BE2C (cell line): Measurements from ENCODE around the gene FOXL3.
A peak's percentile ranks its signal among the peaks of the same experiment; 100 is the strongest.
"Not testable (repeated sequence)": the region's sequence is repeated elsewhere in the genome, so short reads cannot be mapped to it uniquely, and the experiment has no call there.

ENCODE experiments used
- DNase-seq: peaks from one replicate; pipeline ENCODE4 v3.0.0-alpha.2; 2020
- H3K27me3 ChIP-seq: fragments of 250-450 bp; sonication (Bioruptor Pico); 2 replicates; pipeline ENCODE4 v1.5.1; 2020; ENCODE audit warnings: mild to moderate bottlenecking
- H3K36me3 ChIP-seq: fragments of 250-450 bp; sonication (Bioruptor Pico); 2 replicates; pipeline ENCODE4 v1.5.1; 2020; ENCODE audit warnings: mild to moderate bottlenecking
- H3K4me1 ChIP-seq: fragments of 250-450 bp; sonication (Bioruptor Pico); 2 replicates; pipeline ENCODE4 v1.5.1; 2020
- H3K4me3 ChIP-seq: 2 replicates; pipeline ENCODE4 v1.5.1; 2011; ENCODE audit warnings: low read depth, low read length
- H3K9me3 ChIP-seq: fragments of 250-450 bp; sonication (Bioruptor Pico); 2 replicates; pipeline ENCODE4 v1.5.1; 2020
- TF ChIP-seq, protein P1 (sequence below): IDR thresholded peaks from 2 replicates; pipeline ENCODE4 v1.5.1; 2012; ENCODE audit warnings: mild to moderate bottlenecking, low read depth, low read length

The FOXL3 gene

DNA sequence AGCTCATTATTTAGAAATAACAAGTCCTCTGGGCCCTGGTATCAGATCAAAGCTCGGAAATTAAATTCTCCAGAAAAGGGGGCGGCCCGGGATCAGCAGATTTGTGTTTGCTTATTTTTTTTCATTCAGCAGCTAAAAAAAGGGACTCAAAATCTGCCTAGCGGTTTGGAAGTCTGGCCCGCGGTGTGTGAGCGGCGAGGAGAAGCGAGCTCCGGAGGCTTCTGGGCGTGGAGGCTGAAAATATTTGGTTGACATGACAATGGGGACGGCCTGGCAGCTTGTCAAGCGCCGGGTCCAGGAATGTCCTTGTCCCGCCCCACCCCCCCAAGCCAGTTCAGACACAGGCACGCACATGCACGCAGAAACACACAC, 43.4 kb downstream of the FOXL3 start:
- H3K27me3 ChIP-seq: no peaks in the 10 kb centered on the region
- TF ChIP-seq, protein P1, sequence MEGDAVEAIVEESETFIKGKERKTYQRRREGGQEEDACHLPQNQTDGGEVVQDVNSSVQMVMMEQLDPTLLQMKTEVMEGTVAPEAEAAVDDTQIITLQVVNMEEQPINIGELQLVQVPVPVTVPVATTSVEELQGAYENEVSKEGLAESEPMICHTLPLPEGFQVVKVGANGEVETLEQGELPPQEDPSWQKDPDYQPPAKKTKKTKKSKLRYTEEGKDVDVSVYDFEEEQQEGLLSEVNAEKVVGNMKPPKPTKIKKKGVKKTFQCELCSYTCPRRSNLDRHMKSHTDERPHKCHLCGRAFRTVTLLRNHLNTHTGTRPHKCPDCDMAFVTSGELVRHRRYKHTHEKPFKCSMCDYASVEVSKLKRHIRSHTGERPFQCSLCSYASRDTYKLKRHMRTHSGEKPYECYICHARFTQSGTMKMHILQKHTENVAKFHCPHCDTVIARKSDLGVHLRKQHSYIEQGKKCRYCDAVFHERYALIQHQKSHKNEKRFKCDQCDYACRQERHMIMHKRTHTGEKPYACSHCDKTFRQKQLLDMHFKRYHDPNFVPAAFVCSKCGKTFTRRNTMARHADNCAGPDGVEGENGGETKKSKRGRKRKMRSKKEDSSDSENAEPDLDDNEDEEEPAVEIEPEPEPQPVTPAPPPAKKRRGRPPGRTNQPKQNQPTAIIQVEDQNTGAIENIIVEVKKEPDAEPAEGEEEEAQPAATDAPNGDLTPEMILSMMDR: no peak
- no peak overlapping the region for H3K4me3 ChIP-seq
- no peaks in the 10 kb centered on the region for H3K4me1 ChIP-seq
- no peaks in the 10 kb centered on the region; the same call in 1 of the 2 replicates for H3K9me3 ChIP-seq
- no peak for DNase-seq
- H3K36me3 ChIP-seq: no peaks in the 10 kb centered on the region

DNA sequence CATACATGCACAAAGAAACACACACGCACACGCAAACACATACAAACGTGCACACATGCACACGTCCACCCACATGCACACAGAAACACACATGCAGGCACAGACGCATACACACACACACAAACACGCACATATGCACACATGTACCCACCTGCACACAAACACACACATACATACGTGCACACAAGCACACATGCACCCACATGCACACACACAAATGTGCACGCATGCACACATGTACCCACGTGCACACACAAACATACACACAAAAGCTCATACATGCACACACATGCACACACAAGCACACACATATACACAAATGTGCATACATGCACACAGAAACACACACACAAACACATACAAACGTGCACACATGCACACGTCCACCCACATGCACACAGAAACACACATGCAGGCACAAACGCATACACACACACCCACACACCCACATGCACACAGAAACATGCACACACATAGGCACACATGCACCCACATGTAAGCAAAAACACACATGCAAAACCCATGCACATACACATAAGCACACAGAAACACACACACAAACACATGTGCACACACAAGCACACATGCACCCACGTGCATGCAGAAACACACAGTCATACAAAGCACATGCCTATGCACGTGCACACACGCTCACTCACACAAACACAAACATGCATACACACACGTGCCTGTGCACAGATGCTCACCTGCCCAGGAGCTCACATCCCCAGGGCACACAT, 44.8 kb downstream of the FOXL3 start:
- H3K9me3 ChIP-seq: no peaks in the 10 kb centered on the region; the same call in 1 of the 2 replicates
- peak; percentile 0 for DNase-seq
- TF ChIP-seq, protein P1: no peak

DNA sequence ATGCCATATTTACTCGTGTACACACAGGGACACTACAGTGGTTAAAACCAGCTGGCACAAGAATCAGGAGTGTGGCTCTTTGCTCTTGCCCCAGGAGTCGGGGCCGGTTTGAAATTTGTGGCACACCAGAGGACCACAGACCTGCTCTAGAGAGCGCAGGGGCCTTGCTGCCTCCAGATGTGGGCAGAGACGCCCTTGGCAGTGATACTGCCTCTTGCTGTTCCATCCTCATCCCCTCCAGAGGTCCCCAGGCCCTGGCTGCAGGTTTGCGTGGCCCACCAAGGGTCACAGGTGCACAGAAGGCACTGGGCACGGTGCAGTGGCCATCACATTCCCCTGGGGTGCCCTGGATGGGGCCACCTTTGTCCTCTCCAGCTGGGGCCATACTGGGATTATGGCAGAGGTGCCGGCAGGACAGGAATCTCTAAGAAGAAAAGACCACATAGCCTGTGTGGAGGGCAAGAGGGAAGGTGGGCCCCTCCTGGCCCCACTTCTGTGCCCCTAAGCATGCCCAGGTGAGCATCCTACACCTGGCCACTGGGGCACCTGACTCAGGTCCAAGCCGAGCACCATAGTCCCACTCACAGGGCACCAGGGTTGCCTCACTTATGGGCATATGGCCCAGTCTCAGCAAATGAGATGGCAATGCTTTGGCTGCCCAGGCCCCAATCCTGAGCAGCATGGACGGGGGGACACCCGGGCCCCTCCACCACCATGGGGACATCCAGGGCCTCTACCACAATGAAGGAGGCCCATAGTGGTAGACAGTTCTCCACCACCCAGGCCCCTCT, 45.6 kb downstream of the FOXL3 start:
- DNase-seq: peak; percentile 2
- no peak overlapping the region for H3K4me3 ChIP-seq
- H3K36me3 ChIP-seq: no peaks in the 10 kb centered on the region
- H3K4me1 ChIP-seq: no peaks in the 10 kb centered on the region
- TF ChIP-seq, protein P1: no peak
- H3K27me3 ChIP-seq: peaks cover 3% of the 10 kb centered on the region; the same call in 1 of the 2 replicates
- H3K9me3 ChIP-seq: no peaks in the 10 kb centered on the region; the same call in 1 of the 2 replicates

More for the DNA sequence above, 44.8 kb downstream of the FOXL3 start:
- Histone ChIP-seq H3K36me3 (no peaks in the 10 kb centered on the region), H3K27me3 (peaks cover 3% of the 10 kb centered on the region; the same call in 1 of the 2 replicates), H3K4me1 (no peaks in the 10 kb centered on the region), H3K4me3 (no peak overlapping the region)

DNA sequence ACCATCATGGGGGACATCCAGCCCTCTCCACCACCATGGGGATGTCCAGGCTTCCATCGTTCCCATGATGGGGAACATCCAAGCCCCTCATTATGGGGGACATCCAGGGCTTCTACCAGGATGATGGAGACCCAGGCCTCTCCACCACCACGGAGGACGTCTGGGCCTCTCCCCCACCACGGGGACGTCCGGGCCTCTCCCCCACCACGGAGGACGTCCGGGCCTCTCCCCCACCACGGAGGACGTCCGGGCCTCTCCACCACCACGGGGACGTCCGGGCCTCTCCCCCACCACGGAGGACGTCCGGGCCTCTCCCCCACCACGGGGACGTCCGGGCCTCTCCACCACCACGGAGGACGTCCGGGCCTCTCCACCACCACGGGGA, 46.2 kb downstream of the FOXL3 start:
- H3K4me1 ChIP-seq, H3K4me3 ChIP-seq, H3K27me3 ChIP-seq, H3K36me3 ChIP-seq, H3K9me3 ChIP-seq: not testable (repeated sequence)
- DNase-seq: peak; percentile 0

DNA sequence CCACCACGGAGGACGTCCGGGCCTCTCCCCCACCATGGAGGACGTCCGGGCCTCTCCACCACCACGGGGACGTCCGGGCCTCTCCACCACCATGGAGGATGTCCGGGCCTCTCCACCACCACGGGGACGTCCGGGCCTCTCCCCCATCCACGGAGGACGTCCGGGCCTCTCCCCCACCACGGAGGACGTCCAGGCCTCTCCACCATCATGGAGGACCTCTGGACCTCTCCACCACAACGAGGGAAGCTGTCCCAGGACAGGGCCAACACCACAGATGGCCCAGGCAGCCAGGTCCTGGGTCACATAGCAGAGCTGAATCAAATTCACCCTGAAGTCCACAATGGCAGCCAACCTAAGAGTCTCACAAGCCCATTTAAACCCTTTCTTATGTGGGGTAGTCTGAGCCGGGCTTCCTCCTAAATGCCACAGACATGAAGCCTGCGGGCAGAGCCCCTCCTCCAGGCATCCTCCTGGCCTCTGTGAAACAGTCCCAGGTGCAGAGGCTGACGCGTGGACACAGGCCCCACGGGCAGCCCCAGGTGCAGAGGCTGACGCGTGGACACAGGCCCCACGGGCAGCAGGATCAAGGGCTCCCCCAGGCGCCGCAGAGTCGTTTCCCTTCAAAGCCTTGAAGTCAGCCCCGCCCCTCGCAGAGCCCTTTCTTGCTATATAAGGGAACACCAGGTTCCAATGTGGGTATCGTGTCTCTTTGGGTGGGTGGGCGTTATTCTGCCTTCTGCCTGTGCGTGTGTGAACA, 47.0 kb downstream of the FOXL3 start:
- Histone ChIP-seq H3K27me3 (peaks cover 3% of the 10 kb centered on the region; the same call in 1 of the 2 replicates), H3K4me3 (no peak overlapping the region), H3K9me3 (no peaks in the 10 kb centered on the region; the same call in 1 of the 2 replicates), H3K36me3 (no peaks in the 10 kb centered on the region), H3K4me1 (no peaks in the 10 kb centered on the region)
- peak; percentile 2 for DNase-seq
- TF ChIP-seq, protein P1: no peak

DNA sequence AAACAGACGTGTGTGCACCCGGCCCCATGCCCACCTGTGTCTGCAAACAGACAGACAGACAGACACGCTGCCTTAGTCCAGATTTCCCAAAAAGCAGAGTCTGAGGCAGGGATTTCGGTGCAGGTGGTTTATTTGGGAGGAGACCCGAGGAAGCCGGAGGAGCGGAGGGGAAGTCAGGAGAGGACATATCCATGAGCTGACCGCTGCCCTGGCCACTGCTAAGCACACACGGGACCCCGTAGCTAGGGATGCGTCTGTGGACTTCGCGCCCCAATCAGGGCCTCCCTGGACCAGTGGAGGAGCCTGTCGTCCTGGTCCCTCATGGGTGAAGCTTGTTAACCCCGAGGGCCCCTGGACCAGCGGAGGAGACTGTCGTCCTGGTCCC, 47.6 kb downstream of the FOXL3 start:
- H3K36me3 ChIP-seq: no peaks in the 10 kb centered on the region
- H3K27me3 ChIP-seq: peaks cover 3% of the 10 kb centered on the region; the same call in 1 of the 2 replicates
- no peak overlapping the region for H3K4me3 ChIP-seq
- no peaks in the 10 kb centered on the region; the same call in 1 of the 2 replicates for H3K9me3 ChIP-seq
- H3K4me1 ChIP-seq: no peaks in the 10 kb centered on the region
- DNase-seq: no peak
- TF ChIP-seq, protein P1: no peak
